Measurements from ENCODE around the gene ARHGAP26. TPM values are rescaled to one million over a fixed set of nuclear protein-coding genes. Genes with fewer than 3 reads are reported as not detected.

The ARHGAP26 gene
- total RNA-seq, 1 donor from 2014 or later = 20.1 TPM

GRCh38 chr5:143044265-143044664 lies 274.1 kb downstream of the ARHGAP26 start:
- peaks cover 3% of the 10 kb centered on the region for H3K9me3 Mint-ChIP-seq (ENCODE audit: unreplicated experiment)
- H3K27ac Mint-ChIP-seq (ENCODE audit: unreplicated experiment) = peak overlapping the region; percentile 85
- peaks cover 40% of the 10 kb centered on the region for H3K4me1 Mint-ChIP-seq (ENCODE audit: low read depth, unreplicated experiment)
- H3K4me3 Mint-ChIP-seq (ENCODE audit: unreplicated experiment) = no peak overlapping the region
- H3K27me3 Mint-ChIP-seq (ENCODE audit: unreplicated experiment) = peaks cover 2% of the 10 kb centered on the region
- no peaks in the 10 kb centered on the region for H3K36me3 Mint-ChIP-seq (ENCODE audit: unreplicated experiment)
- TF ChIP-seq, protein P1, sequence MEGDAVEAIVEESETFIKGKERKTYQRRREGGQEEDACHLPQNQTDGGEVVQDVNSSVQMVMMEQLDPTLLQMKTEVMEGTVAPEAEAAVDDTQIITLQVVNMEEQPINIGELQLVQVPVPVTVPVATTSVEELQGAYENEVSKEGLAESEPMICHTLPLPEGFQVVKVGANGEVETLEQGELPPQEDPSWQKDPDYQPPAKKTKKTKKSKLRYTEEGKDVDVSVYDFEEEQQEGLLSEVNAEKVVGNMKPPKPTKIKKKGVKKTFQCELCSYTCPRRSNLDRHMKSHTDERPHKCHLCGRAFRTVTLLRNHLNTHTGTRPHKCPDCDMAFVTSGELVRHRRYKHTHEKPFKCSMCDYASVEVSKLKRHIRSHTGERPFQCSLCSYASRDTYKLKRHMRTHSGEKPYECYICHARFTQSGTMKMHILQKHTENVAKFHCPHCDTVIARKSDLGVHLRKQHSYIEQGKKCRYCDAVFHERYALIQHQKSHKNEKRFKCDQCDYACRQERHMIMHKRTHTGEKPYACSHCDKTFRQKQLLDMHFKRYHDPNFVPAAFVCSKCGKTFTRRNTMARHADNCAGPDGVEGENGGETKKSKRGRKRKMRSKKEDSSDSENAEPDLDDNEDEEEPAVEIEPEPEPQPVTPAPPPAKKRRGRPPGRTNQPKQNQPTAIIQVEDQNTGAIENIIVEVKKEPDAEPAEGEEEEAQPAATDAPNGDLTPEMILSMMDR (IDR thresholded peaks at IDR 0.05; ENCODE audit: partially characterized antibody, unreplicated experiment) = no peak
- no peak for DNase-seq

DNA sequence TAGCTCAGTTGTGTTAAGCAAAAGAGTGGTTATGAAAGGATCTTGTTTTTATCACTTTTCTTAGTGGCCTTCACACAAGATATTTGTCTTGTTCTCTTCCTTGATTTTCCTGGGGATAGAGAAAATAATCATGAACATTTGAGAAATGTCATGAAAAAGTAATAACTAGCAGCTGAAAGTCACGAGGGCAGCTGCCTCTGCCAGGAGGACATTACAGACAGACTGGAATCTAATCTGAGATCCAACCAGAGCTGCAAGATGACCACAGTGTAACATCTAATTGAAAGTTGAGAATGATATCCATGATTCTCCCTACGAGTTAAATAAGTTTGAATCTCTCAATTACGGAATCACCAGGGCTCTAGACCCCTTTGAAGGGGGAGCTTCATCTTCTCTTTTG lies 274.9 kb downstream of the ARHGAP26 start:
- TF ChIP-seq, protein P1 (IDR thresholded peaks at IDR 0.05; ENCODE audit: partially characterized antibody, unreplicated experiment) = no peak
- Mint-ChIP-seq H3K4me3 (ENCODE audit: unreplicated experiment) (no peak overlapping the region), H3K9me3 (ENCODE audit: unreplicated experiment) (peaks cover 3% of the 10 kb centered on the region), H3K36me3 (ENCODE audit: unreplicated experiment) (no peaks in the 10 kb centered on the region), H3K27ac (ENCODE audit: unreplicated experiment) (peak overlapping the region; percentile 13), H3K4me1 (ENCODE audit: low read depth, unreplicated experiment) (peaks cover 34% of the 10 kb centered on the region), H3K27me3 (ENCODE audit: unreplicated experiment) (peaks cover 2% of the 10 kb centered on the region)
- DNase-seq = no peak

- no peak for DNase-seq
- Mint-ChIP-seq H3K4me3 (ENCODE audit: unreplicated experiment) (no peak overlapping the region), H3K27me3 (ENCODE audit: unreplicated experiment) (peaks cover 2% of the 10 kb centered on the region), H3K36me3 (ENCODE audit: unreplicated experiment) (no peaks in the 10 kb centered on the region), H3K9me3 (ENCODE audit: unreplicated experiment) (no peaks in the 10 kb centered on the region), H3K4me1 (ENCODE audit: low read depth, unreplicated experiment) (peaks cover 24% of the 10 kb centered on the region), H3K27ac (ENCODE audit: unreplicated experiment) (no peak overlapping the region)
- TF ChIP-seq, protein P1 (IDR thresholded peaks at IDR 0.05; ENCODE audit: partially characterized antibody, unreplicated experiment) = no peak
Observed at GRCh38 chr5:143046314-143046713, 276.1 kb downstream of the ARHGAP26 start.

DNA sequence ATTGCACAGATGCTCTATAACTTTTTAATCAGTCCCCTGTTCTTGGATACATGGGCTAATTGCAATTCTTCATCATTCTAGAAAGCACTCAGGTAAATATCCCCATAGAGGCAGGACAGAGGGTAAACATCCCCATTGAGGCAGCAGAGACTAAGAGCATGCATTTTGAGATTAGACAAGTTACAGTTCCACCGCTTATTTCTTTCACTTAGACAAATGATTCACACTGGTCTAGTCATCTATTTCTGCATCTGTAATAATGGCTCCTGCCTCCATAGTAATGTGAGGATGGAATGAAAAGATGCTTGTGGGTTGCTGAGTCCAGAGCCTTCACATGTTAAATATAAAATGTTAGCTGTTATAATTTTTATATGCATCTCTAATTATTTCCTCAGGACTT lies 276.9 kb downstream of the ARHGAP26 start:
- no peak overlapping the region for H3K4me3 Mint-ChIP-seq (ENCODE audit: unreplicated experiment)

GRCh38 chr5:143050183-143050582 lies 280.0 kb downstream of the ARHGAP26 start:
- H3K4me1 Mint-ChIP-seq (ENCODE audit: low read depth, unreplicated experiment) = peaks cover 3% of the 10 kb centered on the region
- no peak for DNase-seq
- no peak overlapping the region for H3K4me3 Mint-ChIP-seq (ENCODE audit: unreplicated experiment)
- no peaks in the 10 kb centered on the region for H3K9me3 Mint-ChIP-seq (ENCODE audit: unreplicated experiment)
- no peaks in the 10 kb centered on the region for H3K27me3 Mint-ChIP-seq (ENCODE audit: unreplicated experiment)
- TF ChIP-seq, protein P1 (IDR thresholded peaks at IDR 0.05; ENCODE audit: partially characterized antibody, unreplicated experiment) = no peak
- H3K27ac Mint-ChIP-seq (ENCODE audit: unreplicated experiment) = no peak overlapping the region
- H3K36me3 Mint-ChIP-seq (ENCODE audit: unreplicated experiment) = no peaks in the 10 kb centered on the region

More for the DNA sequence above, 276.9 kb downstream of the ARHGAP26 start:
- no peaks in the 10 kb centered on the region for H3K36me3 Mint-ChIP-seq (ENCODE audit: unreplicated experiment)
- TF ChIP-seq, protein P1 (IDR thresholded peaks at IDR 0.05; ENCODE audit: partially characterized antibody, unreplicated experiment) = no peak
- H3K4me1 Mint-ChIP-seq (ENCODE audit: low read depth, unreplicated experiment) = peaks cover 17% of the 10 kb centered on the region
- peaks cover 2% of the 10 kb centered on the region for H3K27me3 Mint-ChIP-seq (ENCODE audit: unreplicated experiment)
- H3K9me3 Mint-ChIP-seq (ENCODE audit: unreplicated experiment) = no peaks in the 10 kb centered on the region
- H3K27ac Mint-ChIP-seq (ENCODE audit: unreplicated experiment) = no peak overlapping the region
- no peak for DNase-seq

Data from glutamatergic neuron (in vitro differentiated cells).